Progenitor cell of endocrine pancreas (in vitro differentiated cells): ENCODE measurements around the gene PDPK1. TPM values are rescaled to one million over a fixed set of nuclear protein-coding genes. Genes with fewer than 3 reads are reported as not detected.
A peak's percentile ranks its signal among the peaks of the same experiment; 100 is the strongest.

Source experiments
- DNase-seq: peaks from one replicate; pipeline ENCODE4 v3.0.0; 2021; ENCODE audit warnings: low spot score; ENCODE audit not compliant: unreplicated experiment
- H3K27ac Mint-ChIP-seq: 2 replicates; pipeline ENCODE4 v1.8.0; 2021; ENCODE audit warnings: mild to moderate bottlenecking, moderate library complexity, mixed read lengths
- H3K27me3 Mint-ChIP-seq: 2 replicates; pipeline ENCODE4 v1.8.0; 2021; ENCODE audit warnings: mixed read lengths
- H3K36me3 Mint-ChIP-seq: 2 replicates; pipeline ENCODE4 v1.8.0; 2022; ENCODE audit warnings: mixed read lengths; ENCODE audit not compliant: insufficient read depth
- H3K4me1 Mint-ChIP-seq: 2 replicates; pipeline ENCODE4 v1.8.0; 2021; ENCODE audit warnings: low read depth, mixed read lengths
- H3K4me3 Mint-ChIP-seq: 2 replicates; pipeline ENCODE4 v1.8.0; 2021; ENCODE audit warnings: low read depth, mild to moderate bottlenecking, moderate library complexity, mixed read lengths
- H3K9me3 Mint-ChIP-seq: 2 replicates; pipeline ENCODE4 v1.8.0; 2021; ENCODE audit warnings: low read depth, mixed read lengths
- total RNA-seq: library from RNA; stranded (reverse); gene quantifications from 2 replicates; pipeline ENCODE4 v1.2.1, GENCODE V29; 2021
- TF ChIP-seq, protein P1 (sequence below): fragments of 200-600 bp; sonication (generic); IDR thresholded peaks from one replicate; pipeline ENCODE4 v1.5.0; 2021; ENCODE audit warnings: antibody characterized with exemption, mild to moderate bottlenecking; ENCODE audit not compliant: unreplicated experiment

The PDPK1 gene
- total RNA-seq, 1 donor from 2014 or later, result 45.0 TPM

- TF ChIP-seq, protein P1, sequence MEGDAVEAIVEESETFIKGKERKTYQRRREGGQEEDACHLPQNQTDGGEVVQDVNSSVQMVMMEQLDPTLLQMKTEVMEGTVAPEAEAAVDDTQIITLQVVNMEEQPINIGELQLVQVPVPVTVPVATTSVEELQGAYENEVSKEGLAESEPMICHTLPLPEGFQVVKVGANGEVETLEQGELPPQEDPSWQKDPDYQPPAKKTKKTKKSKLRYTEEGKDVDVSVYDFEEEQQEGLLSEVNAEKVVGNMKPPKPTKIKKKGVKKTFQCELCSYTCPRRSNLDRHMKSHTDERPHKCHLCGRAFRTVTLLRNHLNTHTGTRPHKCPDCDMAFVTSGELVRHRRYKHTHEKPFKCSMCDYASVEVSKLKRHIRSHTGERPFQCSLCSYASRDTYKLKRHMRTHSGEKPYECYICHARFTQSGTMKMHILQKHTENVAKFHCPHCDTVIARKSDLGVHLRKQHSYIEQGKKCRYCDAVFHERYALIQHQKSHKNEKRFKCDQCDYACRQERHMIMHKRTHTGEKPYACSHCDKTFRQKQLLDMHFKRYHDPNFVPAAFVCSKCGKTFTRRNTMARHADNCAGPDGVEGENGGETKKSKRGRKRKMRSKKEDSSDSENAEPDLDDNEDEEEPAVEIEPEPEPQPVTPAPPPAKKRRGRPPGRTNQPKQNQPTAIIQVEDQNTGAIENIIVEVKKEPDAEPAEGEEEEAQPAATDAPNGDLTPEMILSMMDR, result no peak
- peak within 1 kb of the TSS; percentile 100 for H3K27ac Mint-ChIP-seq
- H3K4me1 Mint-ChIP-seq, result peaks cover 36% of the 10 kb centered on the region
- peak; percentile 88 for DNase-seq
- H3K4me3 Mint-ChIP-seq, result peak within 1 kb of the TSS; percentile 94
- H3K36me3 Mint-ChIP-seq, result peaks cover 2% of the 10 kb centered on the region
- H3K27me3 Mint-ChIP-seq, result no peaks in the 10 kb centered on the region
- no peaks in the 10 kb centered on the region for H3K9me3 Mint-ChIP-seq
Observed at GRCh38 chr16:2513405-2514332, 24.2 kb upstream of the PDPK1 start, which contains the start of gene ATP6V0C. TSS of gene ATP6V0C (plus strand) at chr16:2513952. CDS start at chr16:2514104, 152 bp downstream.

DNA sequence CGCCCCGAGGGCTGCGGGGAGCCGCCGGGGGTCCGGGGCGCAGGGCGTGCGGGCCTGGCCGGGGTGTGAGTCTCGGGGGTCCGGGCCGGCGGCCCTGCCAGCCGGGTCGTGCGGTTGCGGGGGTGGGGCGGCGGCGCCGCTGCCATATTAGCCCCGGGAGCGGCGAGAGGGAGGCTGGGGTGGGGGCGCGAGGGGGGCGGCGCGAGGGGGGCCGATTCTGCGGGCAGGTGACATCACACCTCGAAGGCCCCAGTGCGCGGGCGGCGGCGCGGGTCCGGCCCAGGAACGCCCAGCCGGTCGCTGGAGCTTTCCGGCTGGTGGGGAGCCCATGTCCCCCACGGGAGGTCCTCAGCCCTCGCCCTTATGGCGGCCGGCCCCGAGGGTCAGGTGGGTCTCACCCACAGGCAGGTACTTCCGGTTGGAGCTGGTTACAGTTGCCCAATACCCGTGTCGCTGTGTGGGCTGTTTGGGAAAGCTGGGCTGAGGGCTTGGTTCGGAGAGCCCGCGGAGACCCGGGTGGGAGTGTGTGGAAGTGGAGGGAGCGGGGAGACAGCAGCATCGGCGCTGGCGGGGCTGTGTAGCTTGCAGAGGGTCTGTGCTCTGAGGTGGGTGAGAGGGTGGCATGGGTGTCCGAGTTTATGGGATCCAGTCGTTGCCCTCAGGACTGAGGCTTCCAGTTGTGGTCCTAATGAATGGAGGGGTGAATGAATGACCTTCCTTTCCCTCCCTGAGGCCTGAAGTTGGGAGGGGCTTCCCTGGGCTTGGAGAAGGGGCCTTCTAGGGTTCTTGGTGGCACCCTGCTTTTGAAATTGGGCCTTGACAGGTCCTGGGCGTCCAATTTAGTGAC is 23.3 kb upstream of the PDPK1 start:
- Mint-ChIP-seq H3K4me1 (peaks cover 36% of the 10 kb centered on the region), H3K27ac (peak overlapping the region; percentile 98), H3K4me3 (peak overlapping the region; percentile 94), H3K27me3 (no peaks in the 10 kb centered on the region), H3K9me3 (no peaks in the 10 kb centered on the region), H3K36me3 (peaks cover 2% of the 10 kb centered on the region)
- TF ChIP-seq, protein P1, result no peak
- peak; percentile 39 for DNase-seq

DNA sequence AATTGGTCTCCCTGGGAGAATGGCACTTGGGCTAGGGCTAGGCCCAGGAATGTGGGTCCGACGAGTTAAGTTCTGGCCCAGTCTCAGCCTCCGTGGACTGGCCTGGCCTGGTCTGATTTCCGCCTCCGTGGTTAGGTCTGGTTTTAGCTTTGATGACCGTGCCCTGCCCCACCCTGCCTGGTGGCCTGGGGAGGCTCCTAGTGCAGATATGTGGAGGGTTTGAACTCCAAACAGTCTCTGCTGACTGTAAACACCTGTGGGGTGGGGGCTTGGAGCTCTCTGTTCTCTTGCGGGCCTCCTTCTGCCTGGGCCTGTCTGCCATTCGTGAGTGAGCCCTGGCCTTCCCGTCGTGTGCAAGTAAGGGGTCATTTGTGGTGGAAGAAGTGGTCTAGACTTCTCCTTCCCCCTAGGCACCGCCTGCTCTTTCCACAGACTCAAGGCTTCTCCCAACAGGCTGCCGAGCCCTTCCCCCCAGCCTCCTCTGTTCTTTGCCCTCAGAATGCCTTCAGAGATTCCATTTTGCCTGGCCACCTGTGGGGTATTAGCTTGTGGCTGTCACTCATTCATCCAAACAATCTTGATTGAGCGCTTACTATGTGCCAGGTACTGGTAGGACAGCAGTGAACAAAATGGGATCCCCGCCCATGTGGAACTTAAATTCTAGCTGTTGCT is 22.5 kb upstream of the PDPK1 start:
- H3K4me3 Mint-ChIP-seq, result peak overlapping the region; percentile 94
- TF ChIP-seq, protein P1, result no peak
- DNase-seq, result no peak
- peaks cover 40% of the 10 kb centered on the region for H3K4me1 Mint-ChIP-seq
- H3K36me3 Mint-ChIP-seq, result peaks cover 2% of the 10 kb centered on the region
- H3K27me3 Mint-ChIP-seq, result no peaks in the 10 kb centered on the region
- H3K9me3 Mint-ChIP-seq, result no peaks in the 10 kb centered on the region
- H3K27ac Mint-ChIP-seq, result peak overlapping the region; percentile 98

DNA sequence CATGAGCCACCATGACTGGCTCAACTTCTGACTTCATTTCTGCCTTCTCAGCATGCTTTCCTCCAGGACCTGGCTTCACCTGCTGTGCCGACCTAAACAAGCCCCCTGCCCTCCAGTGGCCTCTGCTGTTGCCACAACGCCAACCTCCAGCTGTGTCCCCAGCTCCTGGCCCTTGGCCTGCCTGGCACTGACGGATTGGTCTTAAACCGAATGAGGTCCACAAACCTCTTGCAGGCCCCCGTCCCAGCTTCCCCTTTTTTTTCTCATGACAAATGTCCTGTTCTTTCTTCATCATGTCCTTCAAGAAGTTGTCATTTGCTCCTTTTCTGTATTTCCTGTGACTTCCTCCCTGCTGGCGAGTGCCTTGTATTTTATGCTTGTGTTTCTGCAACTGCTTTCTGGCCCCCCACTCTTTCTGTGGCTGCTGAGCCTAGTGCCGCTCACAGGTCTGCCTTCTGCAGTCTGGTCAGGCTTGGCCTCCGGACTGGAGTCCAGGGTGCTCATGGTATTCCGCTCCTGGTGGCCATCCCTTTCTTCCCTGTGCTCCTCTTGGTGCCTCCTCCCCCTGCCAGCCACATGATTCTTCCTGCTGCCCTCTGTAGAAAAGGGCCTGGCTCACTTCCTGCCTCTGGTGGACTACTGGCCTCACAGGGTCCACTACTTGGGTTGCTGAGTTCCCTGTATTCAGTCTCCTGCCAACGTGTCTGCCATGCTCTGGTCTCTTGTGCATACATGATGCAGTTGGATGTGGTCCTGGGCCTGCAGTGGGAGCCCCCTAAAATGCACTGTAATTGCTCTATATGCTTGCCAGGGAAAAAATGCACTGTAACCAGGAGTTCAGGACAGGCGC is 21.2 kb upstream of the PDPK1 start:
- H3K4me3 Mint-ChIP-seq, result peak overlapping the region; percentile 94
- DNase-seq, result no peak
- H3K9me3 Mint-ChIP-seq, result no peaks in the 10 kb centered on the region
- TF ChIP-seq, protein P1, result no peak
- no peaks in the 10 kb centered on the region for H3K27me3 Mint-ChIP-seq
- H3K4me1 Mint-ChIP-seq, result peaks cover 42% of the 10 kb centered on the region
- peak overlapping the region; percentile 93 for H3K27ac Mint-ChIP-seq
- peaks cover 2% of the 10 kb centered on the region for H3K36me3 Mint-ChIP-seq
